Fibroblast of mammary gland (primary cell): ENCODE measurements around the gene NECAB2.

Experiments used
- DNase-seq: peaks from one replicate; pipeline ENCODE4 v3.0.0-alpha.2; 2010; ENCODE audit warnings: low read depth
- H3K4me3 ChIP-seq: 2 replicates; pipeline ENCODE4 v1.5.1; 2011; ENCODE audit warnings: low read depth, mild to moderate bottlenecking, low read length, moderate library complexity; ENCODE audit not compliant: control insufficient read depth
- CTCF ChIP-seq: conservative IDR thresholded peaks from 2 replicates; pipeline ENCODE4 v1.5.1; 2011; ENCODE audit warnings: low read depth, low read length, inconsistent platforms; ENCODE audit not compliant: control insufficient read depth, insufficient read depth

NECAB2 gene

GRCh38 chr16:83932955-83933673 is 34.9 kb upstream of the NECAB2 start:
- no peak overlapping the region for H3K4me3 ChIP-seq
- DNase-seq: peak; percentile 44
- no peak for TF ChIP-seq CTCF

GRCh38 chr16:83933885-83934683 is 34.0 kb upstream of the NECAB2 start:
- no peak for TF ChIP-seq CTCF
- peak; percentile 67 for DNase-seq
- no peak overlapping the region for H3K4me3 ChIP-seq

- H3K4me3 ChIP-seq: no peak overlapping the region
- no peak for TF ChIP-seq CTCF
- no peak for DNase-seq
These were observed 33.4 kb upstream of the NECAB2 start for GRCh38 chr16:83934684-83934977.

GRCh38 chr16:83935005-83935857 is 32.8 kb upstream of the NECAB2 start:
- TF ChIP-seq CTCF: no peak
- H3K4me3 ChIP-seq: no peak overlapping the region
- DNase-seq: no peak

- no peak overlapping the region for H3K4me3 ChIP-seq
- TF ChIP-seq CTCF: no peak
- no peak for DNase-seq
These were observed 32.2 kb upstream of the NECAB2 start for GRCh38 chr16:83935858-83936255.

GRCh38 chr16:83936581-83937165 is 31.4 kb upstream of the NECAB2 start:
- no peak for DNase-seq
- no peak overlapping the region for H3K4me3 ChIP-seq
- no peak for TF ChIP-seq CTCF
